SU-DHL-6 (cell line): ENCODE data around the gene GDPD2.
A peak's percentile ranks its signal among the peaks of the same experiment; 100 is the strongest.

Experiments
- H2AFZ ChIP-seq: fragments of 200-600 bp; sonication (generic); 2 replicates; pipeline ENCODE4 v1.6.1; 2014; ENCODE audit warnings: low read depth, mild to moderate bottlenecking, moderate library complexity, mixed read lengths, antibody characterized with exemption, low read length; ENCODE audit not compliant: severe bottlenecking
- H3F3A ChIP-seq: fragments of 200-600 bp; shearing (Covaris generic); 2 replicates; pipeline ENCODE4 v1.6.0; 2016; ENCODE audit warnings: antibody characterized with exemption, mild to moderate bottlenecking; ENCODE audit not compliant: insufficient read depth
- H3K27ac ChIP-seq: fragments of 200-600 bp; sonication (generic); 2 replicates; pipeline ENCODE4 v1.5.1; 2016; ENCODE audit warnings: low read depth, mild to moderate bottlenecking, low read length, moderate library complexity, mixed read lengths
- H3K27me3 ChIP-seq: fragments of 200-600 bp; sonication (generic), shearing (Covaris generic); 2 replicates; pipeline ENCODE4 v1.6.0; 2014; ENCODE audit warnings: mild to moderate bottlenecking, low read length
- H3K36me3 ChIP-seq: fragments of 200-600 bp; sonication (generic); 2 replicates; pipeline ENCODE4 v1.6.1; 2014; ENCODE audit warnings: mild to moderate bottlenecking, low read length, mixed read lengths
- H3K4me2 ChIP-seq: fragments of 300-600, 200-600 bp; shearing (Covaris generic), sonication (generic); 2 replicates; pipeline ENCODE4 v1.6.0; 2014; ENCODE audit warnings: low read length, low read depth, mild to moderate bottlenecking; ENCODE audit not compliant: poor library complexity, severe bottlenecking
- H3K4me3 ChIP-seq: fragments of 200-600 bp; sonication (generic); 2 replicates; pipeline ENCODE4 v1.5.1; 2014; ENCODE audit warnings: antibody characterized with exemption, low read length, mild to moderate bottlenecking, mixed read lengths; ENCODE audit not compliant: insufficient read depth, poor library complexity, severe bottlenecking
- H3K79me2 ChIP-seq: fragments of 200-600 bp; sonication (generic); 2 replicates; pipeline ENCODE4 v1.6.1; 2014; ENCODE audit warnings: mild to moderate bottlenecking, low read length, moderate library complexity; ENCODE audit not compliant: insufficient read depth
- H3K9ac ChIP-seq: fragments of 200-600 bp; sonication (generic); 2 replicates; pipeline ENCODE4 v1.7.0; 2014; ENCODE audit warnings: mild to moderate bottlenecking, low read length
- H3K9me2 ChIP-seq: fragments of 200-600 bp; sonication (generic); replicated peaks from 2 replicates; pipeline ENCODE4 v1.6.1; 2014; ENCODE audit warnings: low read length; ENCODE audit not compliant: insufficient read depth
- H3K9me3 ChIP-seq: fragments of 200-600 bp; sonication (generic); 2 replicates; pipeline ENCODE4 v1.6.1; 2014; ENCODE audit warnings: low read length, mixed read lengths; ENCODE audit not compliant: insufficient read depth
- H4K20me1 ChIP-seq: fragments of 200-600 bp; sonication (generic); 2 replicates; pipeline ENCODE4 v1.6.1; 2014; ENCODE audit warnings: low read depth, mild to moderate bottlenecking, antibody characterized with exemption, low read length, moderate library complexity, mixed read lengths
- EZH2phosphoT487 ChIP-seq: fragments of 200-600 bp; sonication (generic), shearing (Covaris generic); conservative IDR thresholded peaks from 2 replicates; pipeline ENCODE4 v1.6.1; 2018; ENCODE audit warnings: mild to moderate bottlenecking, antibody characterized with exemption, low read length, moderate library complexity, mixed read lengths
- TF ChIP-seq, protein P1 (sequence below): fragments of 200-600 bp; sonication (generic); IDR thresholded peaks from one replicate; pipeline ENCODE4 v1.5.1; 2017; ENCODE audit warnings: antibody characterized with exemption, mild to moderate bottlenecking, low read length, moderate library complexity; ENCODE audit not compliant: insufficient read depth, poor library complexity, severe bottlenecking

Gene GDPD2

GRCh38 chrX:70434914-70435586, 11.9 kb downstream of the GDPD2 start:
- Histone ChIP-seq H3K79me2 (no peaks in the 10 kb centered on the region), H3K4me3 (no peak overlapping the region), H3K27ac (no peak overlapping the region), H3K9ac (peak overlapping the region; percentile 70; the same call in 1 of the 2 replicates), H4K20me1 (no peaks in the 10 kb centered on the region), H3F3A (0 out of 2 replicates have a peak, but pooled peaks cover 6% of the 10 kb centered on the region), H3K27me3 (no peaks in the 10 kb centered on the region), H3K9me2 (no peaks in the 10 kb centered on the region), H2AFZ (no peak overlapping the region), H3K36me3 (no peaks in the 10 kb centered on the region), H3K9me3 (no peaks in the 10 kb centered on the region), H3K4me2 (peak overlapping the region; percentile 94)
- TF ChIP-seq EZH2phosphoT487, result no peak
- TF ChIP-seq, protein P1, sequence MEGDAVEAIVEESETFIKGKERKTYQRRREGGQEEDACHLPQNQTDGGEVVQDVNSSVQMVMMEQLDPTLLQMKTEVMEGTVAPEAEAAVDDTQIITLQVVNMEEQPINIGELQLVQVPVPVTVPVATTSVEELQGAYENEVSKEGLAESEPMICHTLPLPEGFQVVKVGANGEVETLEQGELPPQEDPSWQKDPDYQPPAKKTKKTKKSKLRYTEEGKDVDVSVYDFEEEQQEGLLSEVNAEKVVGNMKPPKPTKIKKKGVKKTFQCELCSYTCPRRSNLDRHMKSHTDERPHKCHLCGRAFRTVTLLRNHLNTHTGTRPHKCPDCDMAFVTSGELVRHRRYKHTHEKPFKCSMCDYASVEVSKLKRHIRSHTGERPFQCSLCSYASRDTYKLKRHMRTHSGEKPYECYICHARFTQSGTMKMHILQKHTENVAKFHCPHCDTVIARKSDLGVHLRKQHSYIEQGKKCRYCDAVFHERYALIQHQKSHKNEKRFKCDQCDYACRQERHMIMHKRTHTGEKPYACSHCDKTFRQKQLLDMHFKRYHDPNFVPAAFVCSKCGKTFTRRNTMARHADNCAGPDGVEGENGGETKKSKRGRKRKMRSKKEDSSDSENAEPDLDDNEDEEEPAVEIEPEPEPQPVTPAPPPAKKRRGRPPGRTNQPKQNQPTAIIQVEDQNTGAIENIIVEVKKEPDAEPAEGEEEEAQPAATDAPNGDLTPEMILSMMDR, result no peak

DNA sequence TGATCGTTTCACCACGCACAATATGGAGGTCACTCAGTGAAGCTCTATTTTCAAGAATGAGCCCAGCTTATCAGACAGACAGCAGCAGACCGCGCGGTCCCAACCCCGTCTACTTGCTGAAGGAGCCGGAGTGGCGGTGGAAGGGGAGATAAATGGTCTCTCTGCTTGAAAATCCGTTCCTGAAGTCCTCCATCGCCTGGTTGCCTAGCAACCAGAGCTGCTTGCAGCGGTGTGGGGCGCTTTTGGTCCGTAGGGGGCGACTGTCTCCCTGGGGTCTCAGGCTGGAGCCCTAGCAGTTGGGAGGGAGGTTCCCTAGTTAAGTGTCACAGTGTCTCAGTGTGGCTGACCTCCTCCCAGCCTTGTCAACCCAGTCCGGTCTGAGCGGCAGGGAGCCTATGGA, 13.2 kb downstream of the GDPD2 start:
- H3K79me2 ChIP-seq, result no peaks in the 10 kb centered on the region
- no peak overlapping the region for H3K4me3 ChIP-seq
- H3K36me3 ChIP-seq, result no peaks in the 10 kb centered on the region
- H3K9me3 ChIP-seq, result no peaks in the 10 kb centered on the region
- TF ChIP-seq, protein P1, result no peak
- TF ChIP-seq EZH2phosphoT487, result no peak
- H3K27me3 ChIP-seq, result no peaks in the 10 kb centered on the region
- 0 out of 2 replicates have a peak, but pooled peaks cover 6% of the 10 kb centered on the region for H3F3A ChIP-seq
- no peaks in the 10 kb centered on the region for H3K9me2 ChIP-seq
- no peak overlapping the region for H2AFZ ChIP-seq
- no peak overlapping the region for H3K4me2 ChIP-seq
- H4K20me1 ChIP-seq, result no peaks in the 10 kb centered on the region
- no peak overlapping the region for H3K9ac ChIP-seq
- H3K27ac ChIP-seq, result no peak overlapping the region

DNA sequence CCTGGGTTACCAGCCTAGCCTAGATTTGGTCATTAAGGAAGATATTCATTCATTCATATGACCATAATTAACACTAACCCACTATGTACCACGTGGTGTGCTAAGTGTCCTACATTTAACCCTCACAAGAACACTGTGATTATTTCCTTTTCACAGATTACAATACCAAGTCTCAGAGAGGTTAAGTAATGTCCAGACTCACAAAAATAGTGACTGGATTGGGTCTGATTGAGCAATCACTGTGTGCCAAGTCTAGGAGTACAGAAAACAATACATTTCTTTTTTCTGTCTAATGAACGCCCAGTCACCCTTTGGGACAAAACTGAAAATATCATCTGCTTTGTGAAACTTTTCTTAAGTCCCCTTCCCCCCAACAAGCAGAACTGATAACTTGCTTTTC, 13.9 kb downstream of the GDPD2 start:
- H3K27ac ChIP-seq, result no peak overlapping the region
- H3K79me2 ChIP-seq, result no peaks in the 10 kb centered on the region
- H3K36me3 ChIP-seq, result no peaks in the 10 kb centered on the region
- H2AFZ ChIP-seq, result no peak overlapping the region
- H3K27me3 ChIP-seq, result no peaks in the 10 kb centered on the region
- no peaks in the 10 kb centered on the region for H3K9me3 ChIP-seq
- no peak overlapping the region for H3K4me2 ChIP-seq
- TF ChIP-seq, protein P1, result no peak
- no peak for TF ChIP-seq EZH2phosphoT487
- H3K9me2 ChIP-seq, result no peaks in the 10 kb centered on the region
- H3F3A ChIP-seq, result 0 out of 2 replicates have a peak, but pooled peaks cover 6% of the 10 kb centered on the region
- no peaks in the 10 kb centered on the region for H4K20me1 ChIP-seq
- no peak overlapping the region for H3K9ac ChIP-seq
- no peak overlapping the region for H3K4me3 ChIP-seq
